K562 (cell line): ENCODE results near the gene CENPP. TPM values are rescaled to one million over a fixed set of nuclear protein-coding genes. Genes with fewer than 3 reads are reported as not detected.

Experiments
- ATAC-seq: fragments of 200-7000 bp; cut with Tn5 transposase; 3 replicates; pipeline ENCODE4 v1.9.1; 2020; ENCODE audit warnings: moderate library complexity
- BruUV-seq: library from RNA; stranded (reverse); fragments of 400-500 nt; replicated peaks from 2 replicates; lab custom pipeline; 2021; lab: Mats Ljungman, UMichigan
- CTCF ChIA-PET: fragments of 300-600 bp; formaldehyde crosslinking; extraction: SDS; loops from one replicate; lab custom pipeline; 2021; ENCODE audit warnings: low intra/inter-chr PET ratio; lab: Yijun Ruan, JAX
- POLR2A ChIA-PET: fragments of 300-600, 350-650 bp; sonication (Branson Sonifier 250); formaldehyde crosslinking; extraction: SDS; loops from one replicate; lab custom pipeline; 2021; ENCODE audit warnings: antibody characterized with exemption, inconsistent platforms; lab: Yijun Ruan, JAX
- DNase-seq, 4 experiments: peaks; one replicate each; pipeline versions ENCODE4 v3.0.0 to v3.0.0-alpha.2; 2011 to 2018; ENCODE audit warnings: low spot score in 3 of 4, mixed read lengths in 3 of 4; ENCODE audit errors: extremely low read depth in 1 of 4
- FAIRE-seq: peaks from 2 replicates; lab custom pipeline; 2011; peaks lifted over from hg19 to GRCh38; lab: Jason Lieb, UNC
- H2AFZ ChIP-seq: 2 replicates; pipeline ENCODE4 v1.6.0; 2011; ENCODE audit warnings: low read depth, low read length, control low read depth, inconsistent platforms
- H3K27ac ChIP-seq: fragments of 200-600 bp; 3 replicates; pipeline ENCODE4 v1.8.0; 2011; ENCODE audit warnings: low read depth, mild to moderate bottlenecking, control low read depth, inconsistent platforms, low read length, moderate library complexity, mixed read lengths; ENCODE audit errors: extremely low read depth
- H3K27me3 ChIP-seq, 2 experiments: fragments of 300-600 bp in 1 of 2; 2 replicates in 1 of 2; 3 replicates in 1 of 2; pipeline versions ENCODE4 v1.6.0 to v1.8.0; 2011; ENCODE audit warnings: inconsistent platforms in 2 of 2, low read length in 2 of 2, mild to moderate bottlenecking in 1 of 2, mixed read lengths in 1 of 2, moderate library complexity in 1 of 2; ENCODE audit not compliant: control insufficient read depth in 2 of 2, insufficient read depth in 2 of 2
- H3K36me3 ChIP-seq: fragments of 300-600 bp; 3 replicates; pipeline ENCODE4 v1.8.0; 2011; ENCODE audit warnings: mild to moderate bottlenecking, low read length, inconsistent platforms; ENCODE audit not compliant: control insufficient read depth, insufficient read depth
- H3K4me1 ChIP-seq, 2 experiments: fragments of 200-600 bp in 1 of 2; replicated peaks in 1 of 2; 2 replicates in 1 of 2; 3 replicates in 1 of 2; pipeline versions ENCODE4 v1.5.1 to v1.8.0; 2011; ENCODE audit warnings: inconsistent platforms in 2 of 2, low read length in 2 of 2, mild to moderate bottlenecking in 1 of 2, mixed read lengths in 1 of 2, moderate library complexity in 1 of 2; ENCODE audit not compliant: control insufficient read depth in 2 of 2, insufficient read depth in 2 of 2
- H3K4me2 ChIP-seq: 2 replicates; pipeline ENCODE4 v1.6.1; 2011; ENCODE audit warnings: low read length, control low read depth, inconsistent platforms, mixed read lengths; ENCODE audit not compliant: insufficient read depth
- H3K4me3 ChIP-seq: fragments of 200-600 bp; sonication (generic), shearing (Covaris generic); 2 replicates; pipeline ENCODE4 v1.5.1; 2016; ENCODE audit warnings: control low read depth, inconsistent platforms
- H3K79me2 ChIP-seq: fragments of 200-600 bp; 3 replicates; pipeline ENCODE4 v1.8.0; 2011; ENCODE audit warnings: low read length, inconsistent platforms; ENCODE audit not compliant: control insufficient read depth, insufficient read depth
- H3K9ac ChIP-seq, 2 experiments: 2 replicates each; pipeline versions ENCODE4 v1.6.0 to v1.6.1; 2011; ENCODE audit warnings: low read depth in 2 of 2, low read length in 2 of 2, control low read depth in 1 of 2, inconsistent platforms in 1 of 2, mild to moderate bottlenecking in 1 of 2, mixed read lengths in 1 of 2; ENCODE audit not compliant: insufficient read depth in 1 of 2
- H3K9me1 ChIP-seq: one replicate; pipeline ENCODE4 v1.6.0; 2011; ENCODE audit warnings: inconsistent platforms, mild to moderate bottlenecking, low read length, moderate library complexity; ENCODE audit not compliant: control insufficient read depth, insufficient read depth
- H3K9me3 ChIP-seq: replicated peaks from 2 replicates; pipeline ENCODE4 v1.5.1; 2011; ENCODE audit warnings: low read depth, low read length, inconsistent platforms; ENCODE audit not compliant: control insufficient read depth, insufficient read depth
- H4K20me1 ChIP-seq: replicated peaks from 2 replicates; pipeline ENCODE4 v1.6.1; 2011; ENCODE audit warnings: low read length, inconsistent platforms, mixed read lengths; ENCODE audit not compliant: control insufficient read depth, insufficient read depth
- E2F1 ChIP-seq: sonication (generic); formaldehyde crosslinking; IDR thresholded peaks from 2 replicates; pipeline ENCODE4 v1.8.1; 2023; ENCODE audit warnings: mild to moderate bottlenecking, missing genetic modification reagents, moderate library complexity
- ERF ChIP-seq: fragments of 450-650 bp; formaldehyde crosslinking; IDR thresholded peaks from 2 replicates; pipeline ENCODE4 v1.4.0; 2020; ENCODE audit warnings: mild to moderate bottlenecking, mixed read lengths
- ESRRA ChIP-seq: fragments of 450-650 bp; IDR thresholded peaks from 2 replicates; pipeline ENCODE4 v1.6.1; 2014; ENCODE audit warnings: low read depth, mild to moderate bottlenecking, moderate library complexity, borderline replicate concordance
- FUS ChIP-seq: fragments of 200-400 bp; formaldehyde crosslinking; optimal IDR thresholded peaks from 2 replicates; pipeline ENCODE3; 2017; ENCODE audit warnings: low read depth, low read length
- HDAC8 ChIP-seq: fragments of 450-650 bp; IDR thresholded peaks from 2 replicates; pipeline ENCODE4 v1.6.1; 2016; ENCODE audit warnings: mild to moderate bottlenecking, missing genetic modification characterization, moderate library complexity, missing compliant biosample characterization
- NFRKB ChIP-seq: fragments of 450-650 bp; IDR thresholded peaks from 2 replicates; pipeline ENCODE4 v1.6.1; 2016; ENCODE audit warnings: low read depth
- SUPT5H ChIP-seq: fragments of 450-650 bp; IDR thresholded peaks from 2 replicates; pipeline ENCODE4 v1.6.1; 2016
- ZNF175 ChIP-seq: fragments of 200-800 bp; sonication (Bioruptor generic); IDR thresholded peaks from 2 replicates; pipeline ENCODE4 v1.6.1; 2016; ENCODE audit warnings: low read depth, mild to moderate bottlenecking, missing genetic modification characterization, missing compliant biosample characterization
- ZNF197 ChIP-seq: fragments of 200-800 bp; sonication (Bioruptor generic); IDR thresholded peaks from 2 replicates; pipeline ENCODE4 v1.6.1; 2016; ENCODE audit warnings: low read depth, missing genetic modification characterization, missing compliant biosample characterization
- ZNF24 ChIP-seq: fragments of 450-650 bp; IDR thresholded peaks from 2 replicates; pipeline ENCODE4 v1.6.1; 2016
- ZNF311 ChIP-seq: fragments of 250-450 bp; sonication (Bioruptor Pico); IDR thresholded peaks from 2 replicates; pipeline ENCODE4 v1.4.0; 2020; ENCODE audit warnings: mild to moderate bottlenecking, moderate library complexity
- ZNF407 ChIP-seq: fragments of 450-650 bp; IDR thresholded peaks from 2 replicates; pipeline ENCODE4 v1.6.1; 2016; ENCODE audit warnings: low read depth
- ZZZ3 ChIP-seq: fragments of 450-650 bp; IDR thresholded peaks from 2 replicates; pipeline ENCODE4 v1.6.1; 2016; ENCODE audit warnings: antibody characterized with exemption, mild to moderate bottlenecking, moderate library complexity
- WGBS: fragments of 100-300 bp; shearing (Covaris generic); methylation state at CpG from one replicate; pipeline ENCODE4 v1.1.6; 2016; ENCODE audit warnings: low coverage, mixed read lengths; ENCODE audit not compliant: insufficient coverage; ENCODE audit errors: missing lambda C conversion rate; 5-methylcytosine and 5-hydroxymethylcytosine counted together
- in situ Hi-C: fragments of 300-500 bp; cut with MboI; formaldehyde crosslinking; loops from 4 replicates; pipeline ENCODE4 v1.15.0; 2018; ENCODE audit warnings: inconsistent platforms, mixed read lengths
- intact Hi-C: fragments of 100-400 bp; cut with micrococcal nuclease; formaldehyde crosslinking; loops from 2 replicates; pipeline ENCODE4 v1.14.2; 2022
- polyA plus RNA-seq, 8 experiments: library from polyadenylated mRNA; depleted of rRNA in 4 of 8; stranded (reverse) in 5 of 8; unstranded in 3 of 8; fragments of >200 nt; fragmentation: Nextera tagmentation in 2 of 8; fragmentation: Illumina TruSeq in 1 of 8; extraction: Ambion mirVana in 2 of 8; extraction: Trizol in 1 of 8; gene quantifications; 2 replicates each; pipeline versions ENCODE4 v1.2.1 to v1.2.3, GENCODE V29; 2011 to 2014; ENCODE audit warnings: inconsistent platforms in 1 of 8, missing spikeins in 1 of 8
- total RNA-seq, 7 experiments: library from RNA; depleted of rRNA in 6 of 7; stranded (reverse); fragments of >200 nt in 6 of 7; fragmentation: Illumina TruSeq in 2 of 7; extraction: Trizol in 2 of 7; gene quantifications; 2 replicates each; pipeline versions ENCODE4 v1.2.1 to v1.2.3, GENCODE V29; 2011 to 2021; ENCODE audit warnings: low replicate concordance in 1 of 7

Gene CENPP
- total and polyA plus RNA-seq, 9 of the 15 experiments (the other 6 are each of a cell fraction or from before 2014, with no cell fraction given): 8.0 to 28.5 (median 17.9) TPM

GRCh38 chr9:92353051-92353450 lies 27.3 kb downstream of the CENPP start:
- 87% methylated on average over 6 of the region's 6 CpGs for WGBS
- no peaks in the 10 kb centered on the region for H3K4me1 ChIP-seq
- peaks cover 5% of the 10 kb centered on the region; the same call in 2 of the 3 replicates for H3K36me3 ChIP-seq
- ATAC-seq (no peak), DNase-seq (no peak), FAIRE-seq (no peak)
- ChIA-PET POLR2A (no interaction called here), CTCF (no interaction called here)
- H3K27ac ChIP-seq: no peak overlapping the region
- H3K4me2 ChIP-seq: no peak overlapping the region
- H3K27me3 ChIP-seq: no peaks in the 10 kb centered on the region
- no peaks in the 10 kb centered on the region for H3K9me1 ChIP-seq
- no peak overlapping the region for H2AFZ ChIP-seq
- BruUV-seq: no TSS peak
- no peaks in the 10 kb centered on the region for H3K79me2 ChIP-seq
- no peaks in the 10 kb centered on the region for H4K20me1 ChIP-seq
- H3K9me3 ChIP-seq: peaks cover 6% of the 10 kb centered on the region
- no peak overlapping the region for H3K4me3 ChIP-seq
- no peak overlapping the region for H3K9ac ChIP-seq
- intact Hi-C loops: loop anchor here (10.0 kb wide), 1 partner anchor 82 kb away; no protein-coding TSS in a partner anchor
- in situ Hi-C loops: no loop called here
- TF ChIP-seq ZNF311 (CRISPR knock-in tag) (no peak), ZNF197 (CRISPR knock-in tag) (no peak), E2F1 (CRISPR knock-in tag) (no peak), ZNF24 (no peak), SUPT5H (no peak), ESRRA (no peak), FUS (no peak), NFRKB (no peak), ZZZ3 (no peak), ZNF175 (CRISPR knock-in tag) (no peak), HDAC8 (tag) (no peak), ERF (CRISPR knock-in tag) (no peak), ZNF407 (no peak)
